GM21576 (cell line): ENCODE results near the gene MED13.
"Not testable (repeated sequence)": the region's sequence is repeated elsewhere in the genome, so short reads cannot be mapped to it uniquely, and the experiment has no call there.

Experiments used
- ATAC-seq: cut with Tn5 transposase; IDR thresholded peaks from one replicate; pipeline ENCODE4 v1.9.1; 2021; ENCODE audit warnings: mild to moderate bottlenecking, moderate library complexity; ENCODE audit not compliant: unreplicated experiment

Gene MED13

DNA sequence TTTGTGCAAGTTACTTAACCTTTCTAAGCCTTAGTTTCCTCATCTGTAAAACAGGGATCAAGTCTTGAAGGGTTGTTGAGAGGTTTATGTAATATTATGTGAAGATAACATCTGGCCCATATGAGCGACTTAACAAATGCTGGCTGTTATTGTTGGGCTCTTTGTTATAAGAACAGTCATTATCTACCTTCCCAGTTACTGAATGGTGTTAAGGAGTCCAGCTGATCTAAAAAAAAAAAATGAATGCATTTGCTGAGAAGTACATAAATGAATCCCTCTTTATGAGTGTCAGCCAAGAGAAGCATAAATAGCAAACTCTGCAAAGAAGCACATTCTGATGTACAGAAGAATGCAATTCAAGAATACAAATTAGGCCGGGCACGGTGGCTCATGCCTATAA, 24.3 kb upstream of the MED13 start:
- no peak for ATAC-seq

GRCh38 chr17:62086737-62087136, 21.7 kb upstream of the MED13 start:
- no peak for ATAC-seq

GRCh38 chr17:62085511-62086408, 20.7 kb upstream of the MED13 start:
- no peak for ATAC-seq

DNA sequence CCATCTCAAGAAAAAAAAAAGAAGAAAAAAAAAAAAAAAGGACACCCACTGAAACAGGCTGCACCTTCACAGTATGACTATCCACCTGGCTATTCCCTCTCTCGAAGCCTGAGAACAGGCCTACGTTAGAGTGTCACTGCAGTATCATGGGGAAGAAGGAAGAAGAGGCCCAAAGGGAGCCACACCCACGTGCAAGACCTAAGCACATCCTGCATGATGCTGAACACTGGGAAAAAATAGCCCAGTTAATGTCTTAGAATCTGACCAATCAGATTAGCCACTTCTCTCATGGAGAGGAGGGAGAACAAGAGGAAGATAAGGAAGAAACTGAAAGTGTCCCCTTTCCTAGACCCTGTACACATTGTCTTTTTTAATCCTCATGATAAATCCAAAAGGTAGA, 19.5 kb upstream of the MED13 start:
- ATAC-seq: no peak

DNA sequence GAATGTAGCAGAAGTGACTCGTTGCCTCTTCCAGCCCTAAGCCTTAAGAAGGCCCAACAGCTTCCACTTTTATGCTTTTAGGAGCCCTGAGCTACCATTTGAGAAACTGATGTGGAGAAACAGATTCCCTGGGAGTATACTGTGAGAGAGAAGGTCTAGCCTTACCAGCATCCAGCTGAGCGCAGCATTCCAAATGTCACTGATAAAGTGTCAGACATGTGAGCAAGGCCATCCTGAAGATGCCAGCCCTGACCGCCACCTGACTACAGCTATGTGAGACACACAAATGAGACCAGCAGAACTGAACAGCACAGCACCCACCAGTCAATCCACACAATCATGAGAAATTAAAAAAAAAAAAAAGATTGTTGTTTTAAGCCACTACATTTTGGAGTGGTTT, 18.6 kb upstream of the MED13 start:
- ATAC-seq: no peak

- ATAC-seq: no peak
Observed at GRCh38 chr17:62080647-62081046, 15.6 kb upstream of the MED13 start.

- ATAC-seq: no peak
Observed at GRCh38 chr17:62078009-62078408, 12.9 kb upstream of the MED13 start.

DNA sequence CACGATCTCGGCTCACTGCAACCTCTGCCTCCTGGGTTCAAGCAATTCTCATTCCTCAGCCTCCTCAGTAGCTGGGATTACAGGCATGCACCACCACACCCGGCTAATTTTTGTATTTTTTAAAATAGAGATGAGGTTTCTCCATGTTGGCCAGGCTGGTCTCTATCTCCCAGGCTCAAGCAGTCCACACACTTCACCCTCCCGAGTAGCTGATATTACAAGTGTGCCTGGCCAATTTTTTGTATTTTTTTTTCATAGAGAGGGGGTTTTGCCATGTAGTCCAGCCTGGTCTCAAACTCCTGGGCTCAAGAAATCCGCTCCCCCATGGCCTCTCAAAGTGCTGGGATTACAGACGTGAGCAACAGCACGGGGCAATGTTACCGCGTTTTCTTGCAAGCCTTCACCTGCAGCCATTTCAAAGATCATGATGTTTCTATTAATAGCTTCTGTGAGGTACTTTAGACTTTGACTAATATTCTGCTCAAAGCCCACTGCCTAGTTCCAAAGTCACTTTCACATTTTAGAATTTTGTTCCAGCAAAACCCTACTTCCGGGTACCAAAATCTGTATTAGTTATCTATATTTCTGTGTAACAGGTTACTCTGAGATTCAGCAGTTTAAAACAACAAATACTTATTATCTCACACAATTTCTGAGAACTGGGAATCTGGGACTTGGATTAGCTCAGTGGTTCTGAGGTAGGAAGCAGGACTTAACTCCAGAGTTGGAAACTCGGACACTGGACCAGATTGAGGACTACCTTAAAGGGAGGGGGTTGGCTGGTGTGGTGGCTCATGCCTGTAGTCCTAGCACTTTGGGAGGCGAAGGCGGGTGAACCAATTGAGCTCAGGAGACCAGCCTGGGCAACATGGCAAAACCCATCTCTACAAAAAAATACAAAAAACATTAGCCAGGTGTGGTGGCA, 12.0 kb upstream of the MED13 start:
- ATAC-seq: no peak

DNA sequence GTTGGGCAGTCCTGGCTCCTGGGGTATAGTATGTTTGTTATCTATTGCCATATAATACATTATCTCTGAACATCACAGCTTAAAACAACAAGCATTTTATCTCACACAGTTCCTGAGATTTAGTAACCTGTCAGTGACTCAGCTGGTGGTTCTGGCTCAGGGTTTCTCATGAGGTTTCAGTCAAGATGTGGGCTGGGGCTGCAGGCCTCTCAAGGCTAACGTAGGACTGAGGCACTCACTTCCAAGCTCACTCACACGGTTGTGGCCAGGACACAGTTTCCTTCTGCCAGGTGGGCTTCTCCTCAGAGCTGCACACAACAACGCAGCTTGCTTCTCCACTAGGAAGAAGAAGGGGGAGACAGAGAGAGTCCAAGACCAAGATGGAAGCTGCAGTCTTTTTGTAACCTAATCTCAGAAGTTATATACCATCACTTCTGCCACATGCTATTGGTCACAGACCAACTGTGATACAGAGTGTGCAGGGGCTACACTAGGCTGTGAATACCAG, 10.3 kb upstream of the MED13 start:
- no peak for ATAC-seq

GRCh38 chr17:62073993-62074392, 8.9 kb upstream of the MED13 start:
- no peak for ATAC-seq

- not testable (repeated sequence) for ATAC-seq
Observed at GRCh38 chr17:62072855-62073254, 7.8 kb upstream of the MED13 start.

DNA sequence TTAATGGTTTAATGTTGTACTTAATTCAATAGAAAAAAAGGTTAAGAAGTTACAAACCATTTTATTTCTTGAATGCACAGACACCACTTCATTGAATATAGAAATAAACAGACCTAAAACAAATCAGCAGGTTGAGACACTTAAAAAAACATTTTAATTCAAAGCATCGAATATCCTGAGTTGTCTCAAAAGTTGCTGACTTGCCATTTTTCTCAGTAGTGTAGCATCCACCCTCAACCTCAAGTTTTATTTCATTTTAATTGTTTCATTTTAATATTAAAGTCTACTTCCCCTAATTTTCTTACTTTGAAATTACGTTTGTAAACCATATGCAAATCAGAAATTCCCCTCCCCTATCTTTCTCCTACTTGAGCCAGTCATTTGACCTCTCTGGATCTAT, 5.8 kb upstream of the MED13 start:
- no peak for ATAC-seq

GRCh38 chr17:62067165-62068145, 2.4 kb upstream of the MED13 start:
- ATAC-seq: no peak

DNA sequence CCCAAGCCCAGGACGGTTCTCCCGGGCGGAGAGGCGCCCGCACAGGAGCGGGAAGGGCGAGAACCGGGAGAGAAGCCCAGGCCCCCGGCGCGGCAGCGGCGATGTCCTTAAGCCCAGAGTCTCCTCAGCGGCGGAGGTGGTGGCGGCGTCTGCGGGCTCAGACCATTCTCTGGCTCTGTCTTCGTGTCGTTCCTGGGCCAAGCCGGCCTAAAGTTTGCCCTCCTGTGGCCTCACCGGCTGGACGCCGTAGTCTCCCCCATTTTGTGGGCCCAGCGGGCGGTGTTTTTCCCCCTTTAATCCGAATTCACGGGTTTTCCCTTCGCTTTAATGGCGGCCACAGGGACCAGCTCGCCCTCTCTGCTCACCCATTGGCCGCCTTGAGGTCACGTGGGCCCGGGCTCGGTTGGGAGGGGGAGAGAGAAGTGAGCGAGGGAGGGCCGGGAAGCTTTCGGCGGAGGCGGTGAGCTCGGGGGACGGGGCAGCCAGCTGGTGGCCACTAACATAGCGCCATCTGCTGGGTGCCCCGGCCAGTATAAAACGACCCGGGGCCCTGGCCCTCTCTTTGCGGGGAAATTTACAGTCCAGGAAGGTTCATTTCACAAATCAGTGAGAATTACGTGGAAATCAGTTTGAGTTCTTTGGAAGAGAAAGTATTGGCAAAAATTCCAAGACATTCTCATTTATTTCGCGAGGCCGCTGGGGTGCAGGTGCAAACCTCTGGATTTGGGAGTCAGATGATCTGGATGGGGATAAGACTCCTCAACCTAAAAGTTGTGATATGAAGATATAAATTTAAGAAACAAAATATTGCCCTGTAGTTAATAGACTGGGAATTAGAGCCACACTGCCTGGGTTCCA, 762 bp upstream of the MED13 start:
- ATAC-seq: peak; percentile 88

GRCh38 chr17:62064029-62064790, 868 bp downstream of the MED13 start:
- no peak for ATAC-seq

DNA sequence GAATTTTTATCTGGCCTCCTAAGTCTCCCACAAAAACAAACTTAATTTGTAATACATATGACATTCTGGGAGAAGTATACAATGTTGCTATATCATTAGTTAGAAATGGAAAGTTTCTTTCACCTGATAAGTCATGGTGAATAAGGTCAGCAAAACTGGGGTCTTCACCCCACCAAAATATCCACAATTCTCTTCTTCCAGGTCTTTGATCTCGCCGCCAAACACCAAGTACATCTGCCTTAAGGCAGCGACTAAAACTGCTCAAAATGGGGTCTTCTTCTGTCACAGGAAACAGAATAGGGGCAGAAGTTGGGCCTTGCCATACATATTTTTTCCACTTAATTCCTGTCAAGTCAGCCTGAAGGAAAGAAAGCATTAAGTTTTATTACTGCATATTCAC, 2.1 kb downstream of the MED13 start:
- ATAC-seq: no peak

DNA sequence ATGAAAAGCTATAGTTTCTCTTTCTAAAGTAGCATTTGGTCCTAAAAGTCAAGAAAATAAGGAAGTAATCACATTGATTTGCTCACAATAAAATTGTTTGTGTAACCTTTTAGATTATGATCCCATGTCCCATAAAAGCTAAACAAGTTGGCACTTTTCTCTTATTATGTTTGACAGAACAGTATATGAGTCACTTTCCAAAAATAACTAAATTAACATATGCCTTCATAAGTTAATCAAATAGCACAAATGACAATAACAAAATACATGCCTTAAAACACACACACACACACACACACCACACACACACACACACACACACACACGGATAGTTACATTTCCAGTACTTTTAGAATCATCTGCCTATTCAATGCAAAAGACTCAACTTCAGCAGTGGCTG, 2.8 kb downstream of the MED13 start:
- ATAC-seq: no peak

GRCh38 chr17:62059414-62059813, 5.7 kb downstream of the MED13 start:
- no peak for ATAC-seq

DNA sequence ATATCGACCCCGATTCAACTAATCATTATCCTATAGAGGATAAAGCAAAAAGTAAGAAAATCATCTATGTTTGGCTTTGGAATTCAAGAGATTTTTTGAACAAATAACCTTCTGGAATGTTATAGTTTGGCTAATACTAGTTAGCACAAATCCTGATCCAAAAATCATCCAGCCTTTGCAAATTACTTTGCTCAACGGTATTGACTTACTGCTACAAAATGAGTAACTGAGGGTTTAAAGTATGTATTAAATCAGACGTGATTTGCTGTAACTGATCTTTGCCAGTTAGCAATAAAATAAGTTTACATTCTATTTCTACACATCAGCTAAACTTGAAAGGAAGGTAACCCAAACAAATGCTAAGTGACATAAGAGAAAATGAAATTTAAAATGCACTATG, 6.5 kb downstream of the MED13 start:
- ATAC-seq: no peak
